Stomach (tissue), 9 donors: ENCODE data around the gene CAMSAP1. TPM values are rescaled to one million over a fixed set of nuclear protein-coding genes. Genes with fewer than 3 reads are reported as not detected.

ENCODE experiments used
- DNase-seq, 2 donors: peaks; one replicate each; pipeline versions ENCODE4 v3.0.0 to v3.0.0-alpha.2; 2013 to 2019
- H3K27ac ChIP-seq, 5 donors: fragments of 200-600 bp in 4 of 5; sonication (generic) in 4 of 5; one replicate each; pipeline ENCODE4 v1.5.1; 2013 to 2019; ENCODE audit warnings: mild to moderate bottlenecking in 1 of 5, moderate library complexity in 1 of 5
- H3K27me3 ChIP-seq, 3 donors: fragments of 200-600 bp; sonication (generic); one replicate each; pipeline ENCODE4 v1.5.1; 2017 to 2019; ENCODE audit warnings: mixed run types in 1 of 3
- H3K36me3 ChIP-seq, 4 donors: fragments of 200-600 bp; sonication (generic); 1 replicate in 3 of 4; 2 replicates in 1 of 4; pipeline ENCODE4 v1.5.1; 2016 to 2019
- H3K4me1 ChIP-seq, 4 donors: fragments of 200-600 bp; sonication (generic); one replicate each; pipeline ENCODE4 v1.5.1; 2016 to 2019
- H3K4me3 ChIP-seq, 4 donors: fragments of 200-600 bp; sonication (generic) in 3 of 4; one replicate each; pipeline ENCODE4 v1.5.1; 2016 to 2019; ENCODE audit warnings: mild to moderate bottlenecking in 1 of 4
- H3K9me3 ChIP-seq, 4 donors: fragments of 200-600 bp; sonication (generic); one replicate each; pipeline ENCODE4 v1.5.1; 2016 to 2019
- CTCF ChIP-seq, 7 experiments: fragments of 450-650 bp in 4 of 7; fragments of 200-600 bp in 3 of 7; sonication (generic) in 3 of 7; IDR thresholded peaks; one replicate each; pipeline ENCODE4 v1.5.1; 2016 to 2019; ENCODE audit warnings: antibody characterized with exemption in 7 of 7, control low read depth in 2 of 7, mild to moderate bottlenecking in 1 of 7
- EP300 ChIP-seq: sonication (generic); formaldehyde crosslinking; IDR thresholded peaks from one replicate; pipeline ENCODE4 v1.6.1; 2017; ENCODE audit warnings: antibody characterized with exemption
- POLR2A ChIP-seq, 4 donors: fragments of 450-650 bp; IDR thresholded peaks; one replicate each; pipeline ENCODE4 v1.6.1; 2016; ENCODE audit warnings: antibody characterized with exemption in 4 of 4, control low read depth in 2 of 4, mild to moderate bottlenecking in 1 of 4, moderate library complexity in 1 of 4
- POLR2AphosphoS5 ChIP-seq, 3 donors: sonication (generic); formaldehyde crosslinking; IDR thresholded peaks; one replicate each; pipeline ENCODE4 v1.6.1; 2016; ENCODE audit warnings: antibody characterized with exemption in 3 of 3
- WGBS, 5 donors: extraction: QIAGEN DNeasy Blood & Tissue Kit in 3 of 5; methylation state at CpG; one replicate each; pipeline versions ENCODE4 v1.1.5 to v1.1.7; 2013 to 2018; 5-methylcytosine and 5-hydroxymethylcytosine counted together
- intact Hi-C: fragments of 100-400 bp; cut with DNase I; formaldehyde crosslinking; loops from one replicate; pipeline ENCODE4 v1.15.1; 2023; ENCODE audit warnings: low total_unique reads
- polyA plus RNA-seq, 3 donors: library from polyadenylated mRNA; stranded (reverse); fragments of 200-250 nt; gene quantifications; one replicate each; pipeline ENCODE4 v1.2.3, GENCODE V29; 2013
- total RNA-seq, 5 donors: library from RNA; depleted of rRNA; stranded (reverse); fragments of >200 nt; gene quantifications; one replicate each; pipeline versions ENCODE4 v1.1.0 to v1.2.3, GENCODE V29; 2014 to 2016
- donor health status: healthy with polysubstance abuse.
- donor health status: Bipolar disorder and iron deficiency.
- donor health status: healthy.

CAMSAP1 gene
- total and polyA plus RNA-seq, 8 donors, result 2.4 to 238 (median 12.7) TPM

DNA sequence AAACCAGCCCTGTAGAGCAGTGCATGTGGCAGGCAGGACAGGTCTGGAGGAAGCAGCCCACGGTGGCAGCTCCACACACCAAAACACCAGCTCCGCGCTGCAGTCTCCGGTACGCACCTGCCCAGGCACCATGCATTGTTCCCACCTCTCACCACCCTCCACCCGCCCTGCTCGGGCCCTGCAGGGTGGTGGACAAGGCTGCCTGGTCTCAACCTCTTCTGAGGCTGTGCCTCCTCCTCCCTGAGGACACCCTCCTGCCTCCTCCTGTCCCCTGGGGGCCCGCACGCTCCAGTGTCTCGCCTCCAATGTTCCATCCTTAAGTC is 109.1 kb downstream of the CAMSAP1 start:
- no peaks in the 10 kb centered on the region for H3K27me3 ChIP-seq
- TF ChIP-seq EP300 (no peak), POLR2AphosphoS5 (IDR thresholded peaks at IDR 0.05) (no peak), CTCF (IDR thresholded peaks at IDR 0.05) (no peak), POLR2A (IDR thresholded peaks at IDR 0.05) (no peak)
- intact Hi-C loops, result no loop called here
- H3K36me3 ChIP-seq, result no peaks in the 10 kb centered on the region
- H3K4me3 ChIP-seq, result no peak overlapping the region
- H3K4me1 ChIP-seq, result no peaks in the 10 kb centered on the region
- H3K27ac ChIP-seq, result no peak overlapping the region
- 81 to 94% (median 84%) methylated on average over 6 to 10 of the region's 10 CpGs for WGBS, 5 donors
- peaks cover 0 to 4% (median 0%) of the 10 kb centered on the region in 4 donors for H3K9me3 ChIP-seq
- no peak for DNase-seq

DNA sequence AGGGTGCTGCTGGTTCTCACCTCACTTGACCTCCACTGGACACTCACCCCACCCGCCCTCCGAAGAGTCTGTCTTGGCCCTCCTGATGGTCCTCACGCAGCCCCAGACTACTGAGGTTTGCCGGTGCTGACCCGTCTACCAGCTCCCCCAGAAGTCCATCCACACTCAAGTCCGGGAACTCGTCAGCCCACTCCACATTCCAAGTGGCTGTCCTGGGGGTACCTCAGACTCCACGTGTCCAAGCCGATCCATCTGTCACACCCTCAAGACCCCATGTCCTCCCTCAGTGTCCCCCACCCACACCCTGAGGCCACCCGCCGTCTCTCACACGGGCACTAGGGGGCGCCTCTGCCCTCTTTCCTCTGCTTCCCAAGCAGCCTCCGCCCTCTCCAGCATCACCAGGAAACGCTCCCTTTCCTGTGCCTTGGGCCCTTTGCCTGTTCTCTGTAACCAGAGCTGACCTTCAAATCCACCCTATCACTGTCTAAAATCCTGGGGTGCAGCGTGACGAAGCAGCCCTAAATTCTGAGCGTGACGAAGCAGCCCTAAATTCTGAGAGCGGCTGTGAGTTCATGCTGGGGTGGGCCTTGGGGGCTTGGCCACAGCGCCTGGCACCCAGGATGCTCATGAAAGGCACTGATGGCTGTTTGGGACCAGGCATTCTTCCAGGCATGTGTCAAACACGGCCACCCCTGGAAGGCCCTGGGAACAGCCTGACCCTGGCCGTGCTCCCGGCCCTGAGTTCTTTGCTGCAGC is 109.7 kb downstream of the CAMSAP1 start:
- no peaks in the 10 kb centered on the region for H3K4me1 ChIP-seq
- DNase-seq, result peak; percentile 31 to 66
- H3K27ac ChIP-seq, result no peak overlapping the region
- intact Hi-C loops, result no loop called here
- peak in 4 of 7 experiments; percentile 10 to 41 (median 24) for TF ChIP-seq CTCF (IDR thresholded peaks at IDR 0.05)
- TF ChIP-seq EP300, result no peak
- no peak for TF ChIP-seq POLR2A (IDR thresholded peaks at IDR 0.05)
- no peak for TF ChIP-seq POLR2AphosphoS5 (IDR thresholded peaks at IDR 0.05)
- H3K4me3 ChIP-seq, result no peak overlapping the region
- H3K36me3 ChIP-seq, result no peaks in the 10 kb centered on the region
- 43 to 45% (median 43%) methylated on average over 24 of the region's 24 CpGs for WGBS, 5 donors
- peaks cover 0 to 4% (median 0%) of the 10 kb centered on the region in 4 donors for H3K9me3 ChIP-seq
- H3K27me3 ChIP-seq, result no peaks in the 10 kb centered on the region

GRCh38 chr9:135796784-135797485 is 110.4 kb downstream of the CAMSAP1 start:
- TF ChIP-seq POLR2AphosphoS5 (IDR thresholded peaks at IDR 0.05) (no peak), POLR2A (IDR thresholded peaks at IDR 0.05) (no peak), CTCF (IDR thresholded peaks at IDR 0.05) (no peak), EP300 (no peak)
- WGBS, 5 donors, result 53 to 75% (median 71%) methylated on average over 9 to 22 of the region's 22 CpGs
- no peaks in the 10 kb centered on the region for H3K4me1 ChIP-seq
- H3K9me3 ChIP-seq, result peaks cover 0 to 4% (median 0%) of the 10 kb centered on the region in 4 donors
- intact Hi-C loops, result no loop called here
- H3K27me3 ChIP-seq, result no peaks in the 10 kb centered on the region
- H3K36me3 ChIP-seq, result no peaks in the 10 kb centered on the region
- H3K4me3 ChIP-seq, result no peak overlapping the region
- no peak for DNase-seq
- H3K27ac ChIP-seq, result no peak overlapping the region

GRCh38 chr9:135795391-135795790 is 112.0 kb downstream of the CAMSAP1 start:
- WGBS, 5 donors, result 76 to 88% (median 84%) methylated on average over 4 of the region's 4 CpGs
- H3K27me3 ChIP-seq, result peaks cover 0 to 4% (median 0%) of the 10 kb centered on the region in 3 donors
- no peaks in the 10 kb centered on the region for H3K36me3 ChIP-seq
- no peaks in the 10 kb centered on the region for H3K9me3 ChIP-seq
- TF ChIP-seq EP300, result no peak
- TF ChIP-seq POLR2AphosphoS5 (IDR thresholded peaks at IDR 0.05), result no peak
- TF ChIP-seq CTCF (IDR thresholded peaks at IDR 0.05), result no peak
- TF ChIP-seq POLR2A (IDR thresholded peaks at IDR 0.05), result no peak
- no peak for DNase-seq
- H3K27ac ChIP-seq, result no peak overlapping the region
- intact Hi-C loops, result no loop called here
- no peaks in the 10 kb centered on the region for H3K4me1 ChIP-seq
- no peak overlapping the region for H3K4me3 ChIP-seq
